DMS79 treated with DMSO at 0.1 percent for 48 hours (cell line): ENCODE data around the gene FAF1.
"Not testable (repeated sequence)": the region's sequence is repeated elsewhere in the genome, so short reads cannot be mapped to it uniquely, and the experiment has no call there.

Experiments used
- DNase-seq: peaks from one replicate; lab custom pipeline; 2025; lab: John Stamatoyannopoulos, UW

The FAF1 gene

DNA sequence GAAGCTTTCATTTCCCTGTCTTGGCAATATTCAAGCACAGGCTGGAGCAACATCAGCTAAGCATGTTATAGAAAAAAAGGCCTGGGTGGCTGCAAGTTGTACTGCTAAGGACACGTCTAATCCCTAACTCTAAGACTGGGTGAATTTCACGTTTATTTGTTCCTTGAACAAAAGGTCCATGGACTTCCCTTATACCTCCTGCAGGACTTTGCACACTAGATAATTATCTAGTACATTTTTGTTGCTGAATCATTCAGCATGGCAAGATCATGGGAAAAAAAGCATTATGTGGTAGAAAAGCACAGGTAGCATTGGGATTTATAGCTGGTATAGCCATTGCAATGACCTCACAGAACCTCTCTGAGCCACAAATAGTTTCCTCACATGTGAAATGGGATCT is 406.1 kb downstream of the FAF1 start:
- DNase-seq = no peak

DNA sequence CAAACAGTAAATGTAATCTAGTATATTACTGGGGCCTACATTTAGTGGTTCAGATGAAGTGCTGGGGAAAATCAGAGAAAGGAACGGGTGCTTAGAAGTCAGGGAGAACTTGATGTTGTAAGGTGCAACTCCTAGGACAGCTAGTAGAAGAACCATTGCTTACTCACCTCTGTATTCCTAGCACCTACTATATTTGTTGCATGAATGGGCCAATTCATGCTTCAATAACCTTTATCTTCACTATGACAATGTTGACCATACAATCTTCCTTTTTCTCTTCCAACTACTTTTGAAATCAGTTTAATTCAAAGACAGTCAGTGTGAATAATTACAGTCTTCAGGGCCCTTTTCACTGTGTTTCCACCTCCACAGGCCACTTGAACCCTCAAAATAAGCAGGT is 411.8 kb downstream of the FAF1 start:
- no peak for DNase-seq

DNA sequence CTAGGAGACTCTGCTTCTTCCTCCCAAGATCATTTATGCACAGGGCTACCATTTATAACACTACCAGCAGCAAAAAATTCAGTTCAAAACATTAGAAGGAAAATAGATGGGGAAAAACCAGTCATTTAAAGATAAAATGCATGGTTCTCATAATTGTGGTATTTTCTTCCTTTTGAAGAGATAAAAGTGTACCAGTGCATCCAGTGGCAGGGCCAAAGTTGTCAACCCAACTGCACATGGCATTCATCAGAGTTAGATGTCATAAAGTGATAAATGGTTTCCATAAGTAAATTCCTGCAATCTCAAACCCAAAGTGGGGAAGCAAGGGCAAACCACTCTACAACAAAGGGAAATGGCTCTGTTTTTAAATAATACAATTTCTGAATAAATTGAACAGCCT is 417.7 kb downstream of the FAF1 start:
- no peak for DNase-seq

DNA sequence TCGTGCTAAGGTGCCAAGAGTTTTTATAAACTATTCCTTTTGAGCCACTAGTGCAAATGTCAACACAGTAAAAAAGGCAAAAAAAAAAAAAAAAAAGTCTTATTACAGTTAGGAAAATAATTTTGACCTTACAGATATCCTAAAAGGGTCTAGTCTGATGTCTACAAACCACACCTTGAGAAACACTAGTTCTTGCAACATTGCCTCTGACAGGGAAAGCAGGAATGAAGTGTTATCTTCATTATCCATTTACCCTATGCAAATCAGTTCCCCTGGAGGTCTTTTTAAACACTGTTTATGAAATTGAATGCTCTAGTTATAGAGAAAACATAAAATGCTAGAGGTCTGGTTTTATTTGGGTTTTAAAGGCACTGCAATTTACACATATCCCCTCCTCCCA is 421.6 kb downstream of the FAF1 start:
- DNase-seq = no peak

DNA sequence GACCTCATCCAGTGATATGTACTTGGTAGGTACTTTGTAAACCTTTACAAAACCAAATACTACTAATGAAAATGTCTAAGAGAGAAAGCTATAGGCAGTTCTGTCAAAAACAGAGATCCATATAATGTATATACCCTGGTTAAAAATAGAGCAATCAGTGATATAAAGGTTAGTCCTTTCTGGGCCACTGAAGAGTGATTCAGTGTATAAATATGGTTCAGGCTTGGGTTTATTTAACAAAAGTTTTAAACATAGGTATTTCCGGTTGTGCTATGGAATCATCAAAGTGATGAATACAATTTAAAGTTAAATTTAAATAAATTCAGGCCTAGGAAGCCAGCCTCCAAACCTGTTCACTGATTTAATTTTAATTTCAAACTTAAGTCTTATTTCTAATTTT is 428.5 kb downstream of the FAF1 start:
- DNase-seq = no peak

DNA sequence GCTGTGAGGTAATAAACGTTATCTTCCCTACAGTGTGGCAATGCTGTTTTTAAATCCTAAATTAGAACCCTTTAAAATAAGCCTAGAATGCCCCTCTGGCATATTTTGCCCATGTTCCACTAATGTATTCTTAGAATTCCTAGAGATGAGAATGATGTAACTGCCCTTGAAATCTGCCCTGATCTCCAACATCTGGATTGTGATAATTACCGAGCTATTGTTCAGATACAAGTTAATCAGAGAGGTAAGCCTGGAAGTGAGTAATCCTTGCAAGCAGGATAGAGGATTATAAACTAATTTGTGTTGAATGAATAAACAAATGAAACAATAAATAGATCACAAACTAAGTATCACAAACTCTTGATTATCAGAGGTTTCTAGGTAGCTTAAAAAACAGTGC is 429.0 kb downstream of the FAF1 start:
- DNase-seq = no peak

DNA sequence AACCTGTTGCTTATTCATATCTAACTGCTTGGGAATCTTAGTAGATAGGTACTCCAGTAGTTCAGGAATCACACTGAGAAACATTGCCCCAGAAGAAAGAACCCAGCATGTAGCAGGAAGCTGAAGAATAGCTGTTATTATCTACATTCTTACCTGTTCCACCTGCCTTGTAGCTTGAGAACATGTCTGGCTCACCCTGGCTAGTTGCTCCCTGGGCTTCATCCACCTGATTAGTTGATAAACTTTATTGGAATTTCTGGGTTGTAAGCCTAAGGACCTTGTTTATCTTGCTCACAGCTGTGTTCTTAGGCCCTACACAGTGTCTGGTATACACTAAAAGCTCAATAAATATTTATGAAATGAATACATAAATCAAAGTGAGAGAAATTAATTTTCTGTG is 430.6 kb downstream of the FAF1 start:
- DNase-seq = no peak

DNA sequence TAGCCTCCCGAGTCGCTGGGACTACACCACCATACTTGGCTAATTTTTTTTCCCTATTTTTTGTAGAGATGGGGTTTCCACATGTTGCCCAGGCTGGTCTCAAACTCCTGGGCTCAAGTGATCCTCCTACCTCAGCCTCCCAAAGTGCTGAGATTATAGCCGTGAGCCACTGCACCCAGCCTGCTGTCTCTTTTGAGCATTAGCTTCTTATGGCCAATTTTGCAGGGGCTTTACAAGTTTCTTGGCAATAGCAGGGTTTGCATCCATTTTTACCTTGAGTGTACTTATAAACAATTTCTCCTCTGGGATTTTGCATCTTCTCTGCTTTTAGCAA is 432.1 kb downstream of the FAF1 start:
- not testable (repeated sequence) for DNase-seq

DNA sequence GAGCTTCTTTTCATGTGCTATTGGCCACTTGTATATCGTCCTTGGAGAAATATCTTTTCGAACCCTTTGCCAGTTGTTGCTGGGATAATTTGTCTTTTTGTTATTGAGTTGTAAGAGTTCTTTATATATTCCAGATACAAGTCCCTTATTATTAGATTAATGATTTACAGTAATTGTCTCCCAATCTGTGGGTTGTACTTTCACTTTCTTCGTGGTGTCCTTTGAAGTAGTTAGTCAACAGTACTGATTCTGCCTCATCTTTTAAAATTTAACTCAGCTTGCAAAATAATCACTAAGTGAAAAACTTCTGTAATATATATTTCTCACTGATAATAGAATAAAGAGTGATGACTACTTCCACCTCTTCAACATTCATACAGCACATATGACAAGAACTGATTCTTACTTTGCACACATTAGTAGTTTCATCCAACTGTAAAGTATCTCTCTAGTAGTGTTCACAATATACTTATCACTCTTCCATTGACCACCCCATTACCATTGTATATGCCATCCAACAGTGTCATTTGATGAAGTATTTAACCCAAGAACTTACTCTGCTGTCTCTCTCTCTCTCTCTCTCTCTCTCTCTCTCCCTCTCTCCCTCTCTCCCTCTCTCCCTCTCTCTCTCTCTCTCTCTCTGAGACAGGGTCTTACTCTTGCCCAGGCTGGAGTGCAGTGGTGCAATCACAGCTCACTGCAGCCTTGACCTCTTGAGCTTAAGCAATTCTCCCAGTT is 432.6 kb downstream of the FAF1 start:
- DNase-seq = no peak

DNA sequence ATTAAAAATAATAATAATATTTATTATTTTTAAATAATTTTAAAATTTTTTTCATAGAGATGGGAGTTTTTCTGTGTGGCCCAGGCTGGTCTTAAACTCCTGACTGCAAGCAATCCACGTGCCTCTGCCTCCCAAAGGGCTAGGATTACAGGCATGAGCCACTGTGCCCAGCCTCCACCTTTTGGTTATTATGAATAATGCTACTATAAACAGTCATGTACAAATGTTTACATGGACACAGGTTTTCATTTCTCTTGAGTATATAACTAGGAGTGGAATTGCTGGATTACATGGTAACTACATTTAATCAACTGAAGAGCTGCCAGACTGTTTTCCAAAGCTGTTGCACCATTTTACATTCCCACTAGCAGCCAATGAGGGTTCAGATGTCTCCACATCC is 433.6 kb downstream of the FAF1 start:
- no peak for DNase-seq

DNA sequence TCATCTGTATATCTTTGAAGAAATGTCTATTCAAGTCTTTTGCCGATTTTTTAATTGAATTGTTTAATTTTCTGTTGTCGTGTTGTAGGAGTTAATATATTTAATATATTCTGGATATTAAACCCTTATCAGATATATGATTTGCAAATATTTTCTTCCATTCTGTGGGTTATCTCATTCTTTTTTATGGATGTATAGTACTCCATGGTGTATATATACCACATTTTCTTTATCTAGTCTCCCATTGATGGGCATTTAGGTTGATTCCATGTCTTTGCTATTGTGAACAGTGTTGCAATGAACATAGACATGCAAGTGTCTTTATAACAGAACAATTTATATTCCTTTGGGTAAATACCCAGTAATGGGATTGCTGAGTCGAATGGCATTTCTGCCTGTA is 436.5 kb downstream of the FAF1 start:
- DNase-seq = no peak

DNA sequence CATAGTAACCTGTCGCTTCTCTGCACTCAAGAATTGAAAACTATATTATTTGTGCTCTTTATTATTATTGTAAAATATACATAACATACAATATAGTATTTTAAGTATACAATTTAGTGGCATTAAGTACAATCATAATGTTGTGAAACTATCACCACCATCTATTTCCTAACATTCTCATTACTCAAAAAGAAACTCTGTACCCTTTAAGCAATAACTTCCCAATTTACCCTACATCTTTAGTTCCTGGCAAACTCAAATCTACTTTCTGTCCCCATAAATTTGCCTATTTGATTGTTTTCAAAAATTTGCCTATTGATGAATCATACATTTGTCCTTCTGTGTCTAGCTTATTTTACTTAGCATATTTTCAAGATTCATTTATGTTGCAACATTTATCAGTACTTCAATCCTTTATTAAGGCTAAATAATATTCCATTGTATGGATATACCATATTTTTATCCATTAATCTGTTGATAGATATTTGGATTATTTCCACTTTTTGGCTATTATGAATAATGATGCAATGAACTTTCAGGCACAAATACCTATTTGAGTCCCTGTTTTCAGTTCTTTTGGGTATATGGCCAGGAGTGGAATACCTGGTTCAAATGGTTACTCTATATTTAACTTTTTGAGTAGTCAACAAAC is 437.2 kb downstream of the FAF1 start:
- DNase-seq = no peak

DNA sequence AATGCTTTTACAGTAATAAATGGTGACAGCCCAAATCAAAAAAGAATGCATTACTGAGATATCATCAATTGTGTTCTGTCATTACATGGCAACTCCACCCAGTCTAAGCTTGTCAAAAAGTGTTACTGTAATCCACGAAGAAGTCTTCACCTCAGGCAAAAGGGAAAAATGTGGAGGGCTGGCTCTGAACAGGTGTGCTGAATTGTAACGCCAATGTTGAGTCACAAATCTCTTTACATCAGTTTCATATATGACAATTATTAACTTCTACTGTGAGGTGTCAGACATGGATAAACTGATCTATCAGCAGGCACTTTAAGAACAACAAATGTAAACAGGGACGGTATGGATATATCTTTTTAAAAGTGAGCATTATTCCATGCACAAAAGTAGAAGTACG is 438.4 kb downstream of the FAF1 start:
- no peak for DNase-seq

DNA sequence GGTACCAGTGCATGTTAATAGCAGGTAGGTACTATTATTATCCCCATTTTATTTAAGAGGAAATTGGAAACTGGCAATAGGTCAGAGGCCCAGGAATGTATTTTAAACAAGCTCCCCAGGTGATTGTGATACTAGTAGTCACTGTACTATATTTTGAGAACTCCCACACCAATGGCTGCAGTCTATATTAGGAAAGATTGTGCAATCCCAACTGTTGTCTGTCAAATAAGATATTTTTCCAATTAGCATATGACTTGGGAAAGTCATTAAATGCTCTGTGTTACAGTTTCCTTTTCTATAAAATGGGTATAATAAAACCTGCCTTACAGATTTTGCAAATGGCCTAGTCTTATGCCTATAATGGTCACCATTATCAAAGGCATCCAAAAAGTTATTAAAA is 442.6 kb downstream of the FAF1 start:
- no peak for DNase-seq

DNA sequence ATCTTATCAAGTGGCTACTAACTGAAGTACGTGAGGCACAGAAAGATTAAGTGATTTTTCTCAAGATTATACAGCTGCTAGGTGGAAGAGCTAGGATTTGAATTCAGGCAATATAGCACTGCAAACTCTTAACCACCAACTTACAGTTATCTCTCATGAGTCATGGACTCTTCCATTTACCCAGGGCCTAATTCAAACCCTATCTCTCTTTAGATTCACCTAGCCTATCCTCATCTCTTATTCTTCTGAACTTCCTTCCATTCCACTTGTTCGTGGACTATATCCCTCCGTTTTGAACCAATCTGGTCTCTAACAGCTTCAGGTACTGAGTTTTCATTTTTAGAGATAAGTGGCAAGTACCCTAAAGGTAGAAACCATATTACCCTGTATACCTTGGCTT is 444.0 kb downstream of the FAF1 start:
- no peak for DNase-seq

DNA sequence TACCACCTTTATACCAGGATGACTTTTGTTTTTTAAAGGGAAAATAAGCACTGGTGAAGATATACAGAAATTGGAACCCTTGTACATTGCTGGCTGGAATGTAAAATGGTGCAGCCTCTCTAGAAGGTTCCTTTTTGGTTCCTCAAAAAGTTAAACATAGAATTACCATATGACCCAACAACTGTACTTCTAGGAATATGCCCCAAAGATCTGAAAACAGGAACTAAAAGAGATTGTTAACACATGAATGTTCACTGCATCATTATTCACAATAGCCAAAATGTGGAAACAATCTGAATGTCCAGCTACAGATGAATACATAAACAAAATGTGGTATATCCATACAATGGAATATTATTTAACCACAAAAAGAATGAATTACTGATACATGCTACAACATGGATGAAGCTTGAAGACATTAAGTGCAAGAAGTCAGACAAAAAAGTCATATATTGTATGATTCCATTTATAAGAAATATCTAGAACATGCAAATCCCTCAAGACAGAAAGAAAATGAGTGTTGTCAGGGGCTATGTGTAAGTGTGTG is 452.0 kb downstream of the FAF1 start:
- no peak for DNase-seq

DNA sequence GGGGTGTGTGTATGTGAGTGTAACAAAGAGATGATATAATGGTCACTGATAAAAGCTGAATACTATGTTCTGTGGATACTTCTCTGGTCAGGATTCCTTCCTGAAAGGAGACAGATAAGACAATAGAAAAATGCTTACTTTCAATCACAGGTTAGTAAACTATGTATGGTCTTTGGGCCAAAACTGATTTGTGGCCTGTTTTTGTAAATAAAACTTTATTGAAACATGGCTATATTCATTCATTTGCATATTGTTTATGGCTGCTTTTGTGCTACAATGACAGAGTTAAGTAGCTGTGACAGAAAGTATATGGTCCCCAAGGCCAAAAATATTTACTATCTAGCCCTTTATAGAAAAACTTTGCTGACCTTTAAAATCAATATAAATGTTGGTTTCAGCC is 454.6 kb downstream of the FAF1 start:
- DNase-seq = no peak

DNA sequence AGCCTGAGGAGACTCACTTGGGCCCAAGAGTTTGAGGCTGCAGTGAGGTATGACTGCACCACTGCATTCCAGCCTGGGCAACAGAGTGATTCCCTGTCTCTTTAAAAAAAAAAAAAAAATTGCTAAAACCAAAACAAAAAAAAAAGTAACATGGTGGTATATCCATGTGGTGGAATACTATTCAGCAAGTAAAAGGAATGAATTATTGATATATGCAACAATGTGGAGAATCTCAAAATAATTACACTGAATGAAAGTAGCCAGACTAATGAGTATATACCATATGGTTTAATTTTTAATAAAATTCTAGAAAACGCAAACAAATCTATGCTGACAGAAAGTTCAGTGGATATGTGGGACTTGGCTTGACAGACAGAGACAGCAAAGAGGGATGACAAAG is 456.6 kb downstream of the FAF1 start:
- no peak for DNase-seq

DNA sequence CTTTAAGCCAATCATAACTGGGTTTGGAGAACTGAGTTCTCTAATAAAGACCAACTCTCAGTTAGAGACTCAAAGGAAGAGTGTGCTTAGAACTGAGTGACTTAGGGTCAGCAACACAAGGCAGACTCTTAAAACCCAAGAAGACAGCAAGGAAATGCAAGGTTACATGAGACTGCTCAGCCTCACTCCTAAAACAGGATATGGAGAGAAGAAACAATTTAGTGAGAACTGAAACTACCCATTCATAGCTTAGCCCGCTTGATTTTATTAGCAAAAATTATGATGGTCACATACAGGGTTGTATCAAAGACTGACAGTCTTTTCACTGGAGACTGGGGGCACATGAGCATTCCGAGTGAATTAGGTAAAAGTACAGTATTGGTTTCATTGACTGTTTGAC is 457.9 kb downstream of the FAF1 start:
- DNase-seq = no peak

DNA sequence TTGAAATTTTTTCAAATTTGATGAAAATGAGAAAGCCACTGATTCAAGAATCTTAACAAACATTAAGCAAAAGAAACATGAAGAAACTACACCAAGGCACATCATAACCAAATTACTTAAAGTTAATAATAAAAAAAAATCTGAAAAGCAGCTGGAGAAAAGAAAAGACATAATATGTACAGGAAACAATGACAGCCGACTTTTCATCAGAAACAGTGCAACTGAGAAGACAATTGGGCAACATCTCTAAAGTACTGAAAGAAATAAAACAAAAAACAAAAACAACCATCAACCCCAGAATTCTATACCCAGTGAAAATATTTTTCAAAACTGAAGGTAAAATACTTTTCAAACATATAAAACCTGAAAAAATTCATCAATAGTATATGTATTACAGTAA is 463.1 kb downstream of the FAF1 start:
- no peak for DNase-seq

DNA sequence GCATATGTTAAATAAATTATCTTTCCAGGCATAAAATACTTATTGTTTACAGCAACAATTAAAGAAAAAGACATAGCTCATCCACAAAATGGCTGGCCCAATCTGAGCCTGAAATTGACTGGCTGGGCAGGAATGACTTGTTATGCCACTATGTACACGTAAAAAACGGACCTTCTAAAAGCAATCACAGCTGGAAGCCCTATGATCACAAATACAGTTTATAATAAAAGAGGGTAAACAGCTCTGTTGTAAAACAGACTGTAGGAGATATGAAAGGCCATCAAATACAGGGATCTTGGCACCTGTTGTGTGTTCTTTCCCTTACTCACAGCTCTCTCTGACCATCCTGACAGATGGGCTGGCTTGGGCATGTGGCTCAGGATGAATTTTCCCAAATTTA is 466.4 kb downstream of the FAF1 start:
- no peak for DNase-seq

DNA sequence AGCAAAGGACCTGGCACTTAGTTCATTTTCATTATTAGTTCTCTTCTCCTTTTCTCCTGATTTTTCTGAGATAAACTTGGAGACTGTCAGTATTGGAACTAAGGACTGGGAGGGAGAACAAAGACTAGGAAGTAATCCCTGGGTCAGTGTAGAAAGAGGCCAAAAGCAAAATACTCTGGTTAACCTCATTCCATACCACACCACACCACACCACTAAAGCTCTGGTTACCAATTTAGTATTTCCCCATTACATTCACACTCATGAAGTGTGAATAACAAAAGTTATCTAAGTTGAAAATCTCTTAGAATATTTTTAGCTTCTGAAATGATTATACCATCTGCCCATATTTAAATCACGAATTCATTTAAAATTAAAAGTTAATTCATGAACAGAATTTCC is 467.9 kb downstream of the FAF1 start:
- no peak for DNase-seq

DNA sequence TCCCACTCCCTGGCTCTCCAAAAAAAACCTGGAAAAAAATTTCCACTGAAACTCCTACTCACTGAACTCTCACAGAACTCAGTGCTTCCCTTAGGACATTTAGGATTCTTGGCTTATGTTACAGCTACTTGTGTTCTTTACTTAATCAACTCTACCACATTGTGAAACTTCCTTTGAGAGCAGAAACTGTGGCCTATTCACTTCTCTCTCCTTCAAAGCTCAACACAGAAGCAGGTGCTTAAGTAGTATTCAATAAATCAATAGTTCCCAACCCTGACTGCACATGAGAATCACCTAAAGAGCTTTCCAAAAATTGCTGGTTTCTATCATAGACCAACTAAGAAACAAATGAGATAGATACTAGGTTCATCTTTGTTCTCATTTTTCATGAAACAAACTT is 468.9 kb downstream of the FAF1 start:
- no peak for DNase-seq

DNA sequence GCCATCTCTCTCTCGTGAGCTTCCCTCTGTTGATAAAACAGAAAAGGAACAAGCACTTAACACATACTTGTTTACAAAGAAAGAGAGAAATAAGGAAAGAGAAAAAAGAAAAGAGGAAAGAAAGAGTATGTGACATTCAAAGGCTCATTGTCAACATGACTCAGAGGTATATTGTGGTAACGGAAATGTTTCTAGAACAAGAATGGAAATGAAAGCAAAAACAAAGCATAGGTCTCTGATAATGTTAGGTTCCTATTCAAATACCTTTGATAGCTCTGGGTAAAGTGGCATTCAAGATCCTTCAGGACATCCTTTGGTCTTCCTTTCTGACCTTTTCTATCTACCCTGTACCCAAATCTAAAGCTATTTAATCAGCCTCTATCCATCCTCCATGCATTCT is 469.4 kb downstream of the FAF1 start:
- DNase-seq = no peak
